ENCODE data around the gene FBXL4.
A peak's percentile ranks its signal among the peaks of the same experiment; 100 is the strongest.

FBXL4 gene

GRCh38 chr6:98838975-98839374 lies 108.8 kb downstream of the FBXL4 start:
- H3K4me3 ChIP-seq (ENCODE audit: low read depth, low read length), result no peak overlapping the region
- TF ChIP-seq CTCF (IDR thresholded peaks at IDR 0.05; ENCODE audit: low read depth, low read length), result no peak
- H3K4me1 ChIP-seq, result no peaks in the 10 kb centered on the region
- no peaks in the 10 kb centered on the region for H3K36me3 ChIP-seq
- peaks cover 88% of the 10 kb centered on the region for H3K27me3 ChIP-seq
- DNase-seq, result no peak
- no peaks in the 10 kb centered on the region for H3K9me3 ChIP-seq

GRCh38 chr6:98838032-98838431 lies 109.7 kb downstream of the FBXL4 start:
- no peak for DNase-seq
- no peaks in the 10 kb centered on the region for H3K4me1 ChIP-seq
- no peak for TF ChIP-seq CTCF (IDR thresholded peaks at IDR 0.05; ENCODE audit: low read depth, low read length)
- H3K36me3 ChIP-seq, result no peaks in the 10 kb centered on the region
- peaks cover 88% of the 10 kb centered on the region for H3K27me3 ChIP-seq
- no peaks in the 10 kb centered on the region for H3K9me3 ChIP-seq
- H3K4me3 ChIP-seq (ENCODE audit: low read depth, low read length), result no peak overlapping the region

- Histone ChIP-seq H3K4me3 (ENCODE audit: low read depth, low read length) (no peak overlapping the region), H3K36me3 (no peaks in the 10 kb centered on the region), H3K27me3 (peaks cover 88% of the 10 kb centered on the region), H3K4me1 (no peaks in the 10 kb centered on the region), H3K9me3 (no peaks in the 10 kb centered on the region)
- no peak for DNase-seq
- TF ChIP-seq CTCF (IDR thresholded peaks at IDR 0.05; ENCODE audit: low read depth, low read length), result no peak
These were observed 110.5 kb downstream of the FBXL4 start for GRCh38 chr6:98836962-98837944.

- TF ChIP-seq CTCF (IDR thresholded peaks at IDR 0.05; ENCODE audit: low read depth, low read length), result no peak
- Histone ChIP-seq H3K4me3 (ENCODE audit: low read depth, low read length) (peak overlapping the region; percentile 61), H3K9me3 (no peaks in the 10 kb centered on the region), H3K4me1 (no peaks in the 10 kb centered on the region), H3K27me3 (peaks cover 89% of the 10 kb centered on the region), H3K36me3 (no peaks in the 10 kb centered on the region)
- DNase-seq, result no peak
These were observed 111.5 kb downstream of the FBXL4 start for GRCh38 chr6:98836025-98836961.

- Histone ChIP-seq H3K27me3 (peaks cover 90% of the 10 kb centered on the region), H3K4me3 (ENCODE audit: low read depth, low read length) (peak overlapping the region; percentile 61), H3K9me3 (no peaks in the 10 kb centered on the region), H3K36me3 (no peaks in the 10 kb centered on the region), H3K4me1 (no peaks in the 10 kb centered on the region)
- TF ChIP-seq CTCF (IDR thresholded peaks at IDR 0.05; ENCODE audit: low read depth, low read length), result no peak
- DNase-seq, result peak; percentile 42
These were observed 112.4 kb downstream of the FBXL4 start for GRCh38 chr6:98835149-98836024.
